ENCODE measurements around the gene TRIM24. TPM values are rescaled to one million over a fixed set of nuclear protein-coding genes. Genes with fewer than 3 reads are reported as not detected.

The TRIM24 gene
- total and polyA plus RNA-seq, 2 of the 13 experiments (the other 11 are each of a cell fraction or from before 2014, with no cell fraction given): 100 to 106 TPM

GRCh38 chr7:138468244-138469123 lies 8.4 kb downstream of the TRIM24 start:
- no peak for ATAC-seq
- TSS peak; percentile 7 for BruUV-seq (replicated peaks)
- CTCF ChIA-PET (ENCODE audit: low intra/inter-chr PET ratio, low total read pairs): no interaction called here
- H3K36me3 ChIP-seq (replicated peaks in 1 of 2; ENCODE audit: control insufficient read depth in 1 of 2, insufficient read depth in 2 of 2, low read length in 2 of 2): peaks cover 2 to 21% of the 10 kb centered on the region in 2 experiments; a peak in 4 of 5 replicates
- H3K4me1 ChIP-seq (ENCODE audit: insufficient read depth, low read length): peaks cover 93% of the 10 kb centered on the region
- H2AFZ ChIP-seq (ENCODE audit: low read length): no peak overlapping the region
- DNase-seq (ENCODE audit: low spot score): no peak
- no peaks in the 10 kb centered on the region for H3K9me3 ChIP-seq (ENCODE audit: low read length)
- H3K4me3 ChIP-seq (replicated peaks in 1 of 3; ENCODE audit: insufficient read depth in 1 of 3, low read depth in 2 of 3, low read length in 3 of 3): peak overlapping the region; percentile 2 to 38 (median 7); a peak in 3 of 6 replicates
- H3K9ac ChIP-seq (ENCODE audit: insufficient read depth, low read depth, low read length): peak overlapping the region; percentile 12; the same call in 1 of the 2 replicates
- no peak for FAIRE-seq
- H3K79me2 ChIP-seq (ENCODE audit: insufficient read depth, low read length): peaks cover 99% of the 10 kb centered on the region
- H3K27ac ChIP-seq (ENCODE audit: extremely low read length, insufficient read depth, low read length): peak overlapping the region; percentile 40
- peak overlapping the region; percentile 83 for H3K4me2 ChIP-seq (ENCODE audit: low read depth, low read length)
- peaks cover 94% of the 10 kb centered on the region for H4K20me1 ChIP-seq (ENCODE audit: insufficient read depth, low read length)
- H3K27me3 ChIP-seq (ENCODE audit: control insufficient read depth in 1 of 2, insufficient read depth in 2 of 2, low read length in 2 of 2): no peaks in the 10 kb centered on the region
- 69% methylated on average over 5 of the region's 5 CpGs for WGBS (ENCODE audit: low lambda C conversion rate)
- POLR2A ChIA-PET: interaction anchor here (0.6 to 1.4 kb wide), 4 partner anchors 9 to 211 kb away, joined by 3 to 4 read pairs (median 4); partner anchors contain the start of gene TRIM24
- intact Hi-C loops (cut with micrococcal nuclease; ENCODE audit: unreplicated experiment): loop anchor here (10.0 kb wide), 2 partner anchors 214 to 266 kb away; no protein-coding TSS in a partner anchor
- TF ChIP-seq SSRP1 (CRISPR knock-in tag; IDR thresholded peaks at IDR 0.05) (0 out of 2 replicates have a peak, but pooled peaks have one; percentile 35), HBP1 (CRISPR knock-in tag; IDR thresholded peaks at IDR 0.05; ENCODE audit: low read depth) (no peak), TARDBP (CRISPR knock-in tag; IDR thresholded peaks at IDR 0.05) (no peak), RBM22 (optimal IDR thresholded peaks at IDR 0.05; ENCODE audit: low read length) (peak; percentile 98), KAT7 (CRISPR knock-in tag; IDR thresholded peaks at IDR 0.05; ENCODE audit: borderline replicate concordance) (no peak), AGO2 (optimal IDR thresholded peaks at IDR 0.05; ENCODE audit: low read depth, low read length) (peak; percentile 51), AHR (CRISPR knock-in tag; IDR thresholded peaks at IDR 0.05) (no peak), MTERF4 (CRISPR knock-in tag; IDR thresholded peaks at IDR 0.05) (no peak), KDM1A (CRISPR knock-in tag; IDR thresholded peaks at IDR 0.05) (no peak), POLR2AphosphoS5 (IDR thresholded peaks at IDR 0.05; ENCODE audit: low read depth, low read length) (peak; percentile 9; the same call in 1 of the 2 replicates), ZNF841 (CRISPR knock-in tag; IDR thresholded peaks at IDR 0.05; ENCODE audit: borderline replicate concordance) (no peak), RBFOX2 (IDR thresholded peaks at IDR 0.05; ENCODE audit: low read depth, low read length) (peak; percentile 70), POLR2G (IDR thresholded peaks at IDR 0.05; ENCODE audit: low read depth, low read length) (peak; percentile 57), RFX5 (IDR thresholded peaks at IDR 0.05; ENCODE audit: low read depth, low read length) (no peak), NFAT5 (CRISPR knock-in tag; IDR thresholded peaks at IDR 0.05) (no peak), NR2C2 (CRISPR knock-in tag; IDR thresholded peaks at IDR 0.05; ENCODE audit: borderline replicate concordance) (no peak)
- in situ Hi-C loops (cut with HindIII; ENCODE audit: extremely low pct_ligation_motif_present, low pct_unique_long_range_greater_than_20kb): loop anchor here (10.0 kb wide), 1 partner anchor 304 kb away; no protein-coding TSS in a partner anchor
